A549 (cell line): ENCODE data around the gene OTOG.

Source experiments
- CTCF ChIP-seq: fragments of >200 bp; sonication (Bioruptor Twin); formaldehyde crosslinking; IDR thresholded peaks from 3 replicates; pipeline ENCODE4 v1.5.1; 2016
- EP300 ChIP-seq, 2 experiments: fragments of >200 bp; sonication (Bioruptor Twin); formaldehyde crosslinking; IDR thresholded peaks; 2 replicates in 1 of 2; 3 replicates in 1 of 2; pipeline ENCODE4 v1.6.1; 2016 to 2017
- RNF2 ChIP-seq: fragments of 200-600 bp; sonication (generic); IDR thresholded peaks from 2 replicates; pipeline ENCODE4 v1.6.1; 2016; ENCODE audit warnings: low read depth, mild to moderate bottlenecking, antibody characterized with exemption, moderate library complexity, borderline replicate concordance

DNA sequence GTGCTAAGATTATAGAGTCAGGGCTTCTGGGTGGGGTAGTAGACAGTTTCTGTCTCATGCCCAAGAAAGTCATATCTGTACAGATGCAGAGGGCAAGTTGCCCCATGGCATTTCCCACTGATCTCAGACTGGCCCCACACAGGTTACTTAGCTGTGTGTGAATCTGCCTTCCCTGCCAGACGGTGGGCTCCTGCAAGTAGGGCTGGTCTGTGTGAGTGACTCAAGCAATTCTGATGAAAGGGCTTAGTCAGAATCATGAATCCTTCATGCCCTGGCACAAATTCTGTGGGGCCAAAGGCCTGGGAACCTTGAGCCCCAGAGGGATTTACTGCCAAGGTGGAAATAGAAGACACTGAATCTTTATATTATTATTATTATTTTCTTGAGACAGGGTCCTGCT, 33.2 kb upstream of the OTOG start:
- TF ChIP-seq RNF2 (no peak), CTCF (no peak), EP300 (IDR thresholded peaks at IDR 0.05) (no peak)
